Kidney epithelial cell (primary cell): ENCODE results near the gene SPOCK1. TPM values are rescaled to one million over a fixed set of nuclear protein-coding genes. Genes with fewer than 3 reads are reported as not detected.
"Not testable (repeated sequence)": the region's sequence is repeated elsewhere in the genome, so short reads cannot be mapped to it uniquely, and the experiment has no call there.

ENCODE experiments used
- DNase-seq: peaks from one replicate; pipeline ENCODE4 v3.0.0-alpha.2; 2010; ENCODE audit warnings: low read depth
- H3K27me3 ChIP-seq: 2 replicates; pipeline ENCODE4 v1.6.0; 2011; ENCODE audit warnings: low read length; ENCODE audit not compliant: control insufficient read depth, insufficient read depth
- H3K36me3 ChIP-seq: 2 replicates; pipeline ENCODE4 v1.5.1; 2011; ENCODE audit warnings: low read length; ENCODE audit not compliant: control insufficient read depth, insufficient read depth
- H3K4me3 ChIP-seq: 2 replicates; pipeline ENCODE4 v1.5.1; 2011; ENCODE audit warnings: low read depth, mild to moderate bottlenecking, control low read depth, low read length
- CTCF ChIP-seq: IDR thresholded peaks from 2 replicates; pipeline ENCODE4 v1.5.1; 2011; ENCODE audit warnings: mild to moderate bottlenecking, moderate library complexity, low read length, control low read depth, inconsistent platforms; ENCODE audit not compliant: insufficient read depth, poor library complexity, severe bottlenecking
- total RNA-seq: library from RNA; depleted of rRNA; stranded (reverse); fragments of >200 nt; gene quantifications from 2 replicates; pipeline ENCODE4 v1.2.3, GENCODE V29; 2015

The SPOCK1 gene
- total RNA-seq, 1 donor from 2014 or later: 13.1 TPM

DNA sequence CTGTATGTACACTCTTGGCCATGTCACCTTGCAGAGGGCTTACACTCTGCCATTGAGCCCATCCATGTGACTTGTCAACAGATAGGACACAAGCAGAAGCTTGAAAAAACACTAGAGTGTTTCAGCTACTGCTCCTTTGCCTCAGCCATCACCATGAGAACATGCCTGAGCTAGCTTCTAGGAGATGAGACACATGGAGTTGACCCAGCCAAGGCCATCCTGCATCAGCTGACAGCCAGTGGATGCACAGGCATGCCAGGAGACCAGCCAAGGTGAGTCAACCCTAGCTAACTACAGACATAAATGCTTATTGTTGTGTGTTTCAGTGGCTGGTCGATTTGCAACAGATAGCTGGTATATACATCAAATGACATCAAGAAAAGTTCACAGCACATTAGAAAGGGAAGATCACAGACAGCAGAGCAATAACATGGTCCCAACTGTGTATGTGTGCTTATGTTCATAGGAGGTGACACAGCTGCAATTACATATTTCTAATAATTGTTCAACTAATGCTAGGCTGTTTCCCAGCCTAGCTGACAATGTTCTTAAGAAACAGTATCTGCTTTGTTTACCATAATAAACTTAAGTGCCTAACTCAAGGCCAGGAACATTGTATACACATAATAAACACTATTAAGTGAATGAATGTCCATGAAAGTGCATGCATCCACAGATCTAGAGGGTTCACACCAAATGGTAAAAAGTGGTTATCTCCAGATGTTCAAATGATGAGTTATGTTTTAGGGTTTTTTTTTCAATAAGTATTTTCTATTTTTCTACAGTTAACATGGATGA, 105.7 kb downstream of the SPOCK1 start:
- TF ChIP-seq CTCF: no peak
- Histone ChIP-seq H3K4me3 (no peak overlapping the region), H3K36me3 (no peaks in the 10 kb centered on the region), H3K27me3 (no peaks in the 10 kb centered on the region)
- DNase-seq: no peak

GRCh38 chr5:137392261-137392660, 106.9 kb downstream of the SPOCK1 start:
- Histone ChIP-seq H3K27me3 (no peaks in the 10 kb centered on the region), H3K4me3 (no peak overlapping the region), H3K36me3 (no peaks in the 10 kb centered on the region)
- DNase-seq: no peak
- TF ChIP-seq CTCF: no peak

DNA sequence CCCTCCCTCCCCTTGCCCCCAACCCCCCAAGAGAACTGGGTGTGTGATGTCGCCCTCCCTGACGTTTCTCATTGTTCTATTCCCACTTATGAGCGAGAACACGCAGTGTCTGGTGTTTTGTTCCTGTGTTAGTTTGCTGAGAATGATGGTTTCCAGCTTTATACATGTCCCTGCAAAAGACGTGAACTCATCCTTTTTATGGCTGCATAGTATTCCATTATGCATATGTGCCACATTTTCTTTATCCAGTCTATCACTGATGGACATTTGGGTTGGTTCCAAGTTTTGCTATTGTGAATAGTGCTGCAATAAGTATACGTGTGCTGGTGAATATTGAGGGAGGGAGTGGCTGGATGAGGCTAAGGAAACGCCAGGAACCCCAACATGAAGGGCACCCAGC, 108.1 kb downstream of the SPOCK1 start:
- not testable (repeated sequence) for H3K4me3 ChIP-seq, H3K36me3 ChIP-seq, H3K27me3 ChIP-seq, DNase-seq

GRCh38 chr5:137389042-137389441, 110.1 kb downstream of the SPOCK1 start:
- H3K4me3 ChIP-seq: no peak overlapping the region
- no peak for TF ChIP-seq CTCF
- H3K27me3 ChIP-seq: no peaks in the 10 kb centered on the region
- DNase-seq: no peak
- H3K36me3 ChIP-seq: no peaks in the 10 kb centered on the region

- no peak for TF ChIP-seq CTCF
- no peak overlapping the region for H3K4me3 ChIP-seq
- H3K27me3 ChIP-seq: no peaks in the 10 kb centered on the region
- no peak for DNase-seq
- H3K36me3 ChIP-seq: no peaks in the 10 kb centered on the region
Observed at GRCh38 chr5:137385064-137385463, 114.1 kb downstream of the SPOCK1 start.

- TF ChIP-seq CTCF: no peak
- DNase-seq: no peak
- no peaks in the 10 kb centered on the region for H3K36me3 ChIP-seq
- H3K4me3 ChIP-seq: no peak overlapping the region
- H3K27me3 ChIP-seq: no peaks in the 10 kb centered on the region
Observed at GRCh38 chr5:137383909-137384308, 115.2 kb downstream of the SPOCK1 start.
